Calu3 (cell line): ENCODE data around the gene UACA. TPM values are rescaled to one million over a fixed set of nuclear protein-coding genes. Genes with fewer than 3 reads are reported as not detected.

ENCODE experiments used
- BruUV-seq: library from RNA; stranded (reverse); fragments of 400-500 nt; replicated peaks from 2 replicates; lab custom pipeline; 2021; lab: Mats Ljungman, UMichigan
- CTCF ChIA-PET: fragments of 300-600 bp; sonication (Branson Sonifier 250); formaldehyde crosslinking; loops from one replicate; lab custom pipeline; 2022; ENCODE audit warnings: antibody characterized with exemption; lab: Charles Lee
- DNase-seq: peaks from one replicate; pipeline ENCODE4 v3.0.0; 2022
- H3K27ac Mint-ChIP-seq: one replicate; pipeline ENCODE4 v1.8.0; 2022; ENCODE audit warnings: mixed read lengths; ENCODE audit not compliant: unreplicated experiment
- H3K27me3 Mint-ChIP-seq: one replicate; pipeline ENCODE4 v1.8.0; 2022; ENCODE audit warnings: mixed read lengths; ENCODE audit not compliant: unreplicated experiment
- H3K36me3 Mint-ChIP-seq: one replicate; pipeline ENCODE4 v1.8.0; 2022; ENCODE audit warnings: mild to moderate bottlenecking, moderate library complexity, mixed read lengths; ENCODE audit not compliant: insufficient read depth, unreplicated experiment
- H3K4me1 Mint-ChIP-seq: one replicate; pipeline ENCODE4 v1.8.0; 2022; ENCODE audit warnings: mild to moderate bottlenecking, low read depth, mixed read lengths; ENCODE audit not compliant: unreplicated experiment
- H3K4me3 Mint-ChIP-seq: one replicate; pipeline ENCODE4 v1.8.0; 2022; ENCODE audit warnings: mild to moderate bottlenecking, low read depth, moderate library complexity, mixed read lengths; ENCODE audit not compliant: unreplicated experiment
- H3K9me3 Mint-ChIP-seq: one replicate; pipeline ENCODE4 v1.8.0; 2022; ENCODE audit warnings: low read depth, mixed read lengths; ENCODE audit not compliant: unreplicated experiment
- intact Hi-C: fragments of 100-400 bp; cut with micrococcal nuclease; formaldehyde crosslinking; loops from one replicate; pipeline ENCODE4 v1.10.0; 2022; ENCODE audit not compliant: unreplicated experiment
- total RNA-seq: library from RNA; stranded (reverse); gene quantifications from 2 replicates; pipeline ENCODE4 v1.2.3, GENCODE V29; 2022
- TF ChIP-seq, protein P1 (sequence below): fragments of 200-600 bp; IDR thresholded peaks from one replicate; pipeline ENCODE4 v1.8.0; 2022; ENCODE audit warnings: antibody characterized with exemption; ENCODE audit not compliant: unreplicated experiment

Gene UACA
- total RNA-seq, 1 experiment from 2014 or later: 35.5 TPM

GRCh38 chr15:70789213-70789612 lies 25.9 kb upstream of the UACA start:
- CTCF ChIA-PET: interaction anchor here (0.5 to 0.7 kb wide), 2 partner anchors 509 to 1063 kb away, joined by 3 to 4 read pairs; no protein-coding TSS in a partner anchor
- Mint-ChIP-seq H3K27ac (no peak overlapping the region), H3K27me3 (no peaks in the 10 kb centered on the region), H3K4me1 (peaks cover 27% of the 10 kb centered on the region), H3K9me3 (no peaks in the 10 kb centered on the region), H3K36me3 (no peaks in the 10 kb centered on the region), H3K4me3 (no peak overlapping the region)
- no TSS peak for BruUV-seq
- TF ChIP-seq, protein P1, sequence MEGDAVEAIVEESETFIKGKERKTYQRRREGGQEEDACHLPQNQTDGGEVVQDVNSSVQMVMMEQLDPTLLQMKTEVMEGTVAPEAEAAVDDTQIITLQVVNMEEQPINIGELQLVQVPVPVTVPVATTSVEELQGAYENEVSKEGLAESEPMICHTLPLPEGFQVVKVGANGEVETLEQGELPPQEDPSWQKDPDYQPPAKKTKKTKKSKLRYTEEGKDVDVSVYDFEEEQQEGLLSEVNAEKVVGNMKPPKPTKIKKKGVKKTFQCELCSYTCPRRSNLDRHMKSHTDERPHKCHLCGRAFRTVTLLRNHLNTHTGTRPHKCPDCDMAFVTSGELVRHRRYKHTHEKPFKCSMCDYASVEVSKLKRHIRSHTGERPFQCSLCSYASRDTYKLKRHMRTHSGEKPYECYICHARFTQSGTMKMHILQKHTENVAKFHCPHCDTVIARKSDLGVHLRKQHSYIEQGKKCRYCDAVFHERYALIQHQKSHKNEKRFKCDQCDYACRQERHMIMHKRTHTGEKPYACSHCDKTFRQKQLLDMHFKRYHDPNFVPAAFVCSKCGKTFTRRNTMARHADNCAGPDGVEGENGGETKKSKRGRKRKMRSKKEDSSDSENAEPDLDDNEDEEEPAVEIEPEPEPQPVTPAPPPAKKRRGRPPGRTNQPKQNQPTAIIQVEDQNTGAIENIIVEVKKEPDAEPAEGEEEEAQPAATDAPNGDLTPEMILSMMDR: no peak
- no peak for DNase-seq
- intact Hi-C loops: no loop called here

GRCh38 chr15:70788114-70789049 lies 25.0 kb upstream of the UACA start:
- Mint-ChIP-seq H3K9me3 (no peaks in the 10 kb centered on the region), H3K4me1 (peaks cover 33% of the 10 kb centered on the region), H3K4me3 (no peak overlapping the region), H3K27me3 (no peaks in the 10 kb centered on the region), H3K27ac (no peak overlapping the region), H3K36me3 (no peaks in the 10 kb centered on the region)
- no TSS peak for BruUV-seq
- DNase-seq: no peak
- TF ChIP-seq, protein P1: no peak
- intact Hi-C loops: no loop called here
- CTCF ChIA-PET: no interaction called here

DNA sequence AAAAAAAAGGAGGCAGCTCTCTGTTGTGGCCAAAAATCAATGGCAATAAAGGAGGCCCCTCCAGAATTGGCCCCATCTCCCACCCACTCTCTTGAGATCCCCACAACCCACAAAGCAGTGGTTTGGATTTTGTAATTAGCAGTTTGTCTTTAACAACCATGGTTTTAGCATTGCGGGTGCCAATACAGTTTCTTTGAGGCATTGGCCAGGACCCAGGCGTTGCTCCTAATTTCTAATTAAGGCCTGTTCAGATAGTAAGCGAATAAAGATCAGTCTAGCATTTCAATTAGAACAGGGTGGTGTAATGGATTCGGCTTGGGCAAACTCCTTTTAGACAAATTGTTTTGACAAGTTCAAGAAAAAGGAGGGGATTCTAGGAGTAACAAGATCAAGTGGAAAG lies 23.6 kb upstream of the UACA start:
- H3K9me3 Mint-ChIP-seq: no peaks in the 10 kb centered on the region
- DNase-seq: no peak
- no TSS peak for BruUV-seq
- H3K4me3 Mint-ChIP-seq: no peak overlapping the region
- peaks cover 33% of the 10 kb centered on the region for H3K4me1 Mint-ChIP-seq
- H3K27ac Mint-ChIP-seq: no peak overlapping the region
- H3K27me3 Mint-ChIP-seq: no peaks in the 10 kb centered on the region
- CTCF ChIA-PET: no interaction called here
- intact Hi-C loops: no loop called here
- TF ChIP-seq, protein P1: no peak
- H3K36me3 Mint-ChIP-seq: no peaks in the 10 kb centered on the region

- TF ChIP-seq, protein P1: no peak
- Mint-ChIP-seq H3K4me3 (no peak overlapping the region), H3K27ac (no peak overlapping the region), H3K36me3 (no peaks in the 10 kb centered on the region), H3K27me3 (no peaks in the 10 kb centered on the region), H3K4me1 (peaks cover 54% of the 10 kb centered on the region), H3K9me3 (no peaks in the 10 kb centered on the region)
- intact Hi-C loops: no loop called here
- CTCF ChIA-PET: interaction anchor here (0.7 to 1.4 kb wide), 5 partner anchors 18 to 111 kb away, joined by 3 read pairs; no protein-coding TSS in a partner anchor
- no TSS peak for BruUV-seq
- peak; percentile 47 for DNase-seq
Measured at GRCh38 chr15:70783610-70784022, 20.3 kb upstream of the UACA start.
